EH (cell line): ENCODE results near the gene FAM227A.
"Not testable (repeated sequence)": the region's sequence is repeated elsewhere in the genome, so short reads cannot be mapped to it uniquely, and the experiment has no call there.

ENCODE experiments used
- DNase-seq: peaks from one replicate; pipeline ENCODE4 v3.0.0-alpha.2; 2015; ENCODE audit warnings: low read depth

Gene FAM227A

GRCh38 chr22:38657045-38657909, 1.1 kb upstream of the FAM227A start:
- peak; percentile 33 for DNase-seq

- peak; percentile 31 for DNase-seq
Measured at GRCh38 chr22:38655519-38656255, 505 bp downstream of the FAM227A start.

- no peak for DNase-seq
Measured at GRCh38 chr22:38653741-38654140, 2.5 kb downstream of the FAM227A start.

GRCh38 chr22:38652859-38653258, 3.3 kb downstream of the FAM227A start:
- no peak for DNase-seq

GRCh38 chr22:38649841-38650522, 6.2 kb downstream of the FAM227A start:
- DNase-seq: no peak

GRCh38 chr22:38645430-38645829, 10.8 kb downstream of the FAM227A start:
- no peak for DNase-seq

GRCh38 chr22:38644245-38644644, 11.9 kb downstream of the FAM227A start:
- DNase-seq: not testable (repeated sequence)

- no peak for DNase-seq
Measured at GRCh38 chr22:38641476-38642040, 14.6 kb downstream of the FAM227A start.

GRCh38 chr22:38638728-38639127, 17.5 kb downstream of the FAM227A start:
- no peak for DNase-seq

- DNase-seq: no peak
Measured at GRCh38 chr22:38638216-38638615, 18.0 kb downstream of the FAM227A start.

GRCh38 chr22:38632528-38632927, 23.7 kb downstream of the FAM227A start:
- no peak for DNase-seq

- DNase-seq: no peak
Measured at GRCh38 chr22:38631724-38632123, 24.5 kb downstream of the FAM227A start.

GRCh38 chr22:38629108-38629507, 27.1 kb downstream of the FAM227A start:
- no peak for DNase-seq

- DNase-seq: no peak
Measured at GRCh38 chr22:38628444-38628843, 27.7 kb downstream of the FAM227A start.

GRCh38 chr22:38623351-38623750, 32.8 kb downstream of the FAM227A start:
- no peak for DNase-seq

GRCh38 chr22:38618682-38619081, 37.5 kb downstream of the FAM227A start:
- no peak for DNase-seq

GRCh38 chr22:38618258-38618657, 37.9 kb downstream of the FAM227A start:
- DNase-seq: no peak

GRCh38 chr22:38615064-38615405, 41.2 kb downstream of the FAM227A start:
- DNase-seq: not testable (repeated sequence)

- peak; percentile 23 for DNase-seq
Measured at GRCh38 chr22:38614332-38615063, 41.7 kb downstream of the FAM227A start.

GRCh38 chr22:38613588-38613987, 42.6 kb downstream of the FAM227A start:
- no peak for DNase-seq

GRCh38 chr22:38612217-38613006, 43.8 kb downstream of the FAM227A start:
- DNase-seq: no peak
